ENCODE measurements around the gene CDCA5. TPM values are rescaled to one million over a fixed set of nuclear protein-coding genes. Genes with fewer than 3 reads are reported as not detected.
A peak's percentile ranks its signal among the peaks of the same experiment; 100 is the strongest.

CDCA5 gene
- total and polyA plus RNA-seq, 2 donors from 2014 or later = 0.43 to 1.4 TPM

DNA sequence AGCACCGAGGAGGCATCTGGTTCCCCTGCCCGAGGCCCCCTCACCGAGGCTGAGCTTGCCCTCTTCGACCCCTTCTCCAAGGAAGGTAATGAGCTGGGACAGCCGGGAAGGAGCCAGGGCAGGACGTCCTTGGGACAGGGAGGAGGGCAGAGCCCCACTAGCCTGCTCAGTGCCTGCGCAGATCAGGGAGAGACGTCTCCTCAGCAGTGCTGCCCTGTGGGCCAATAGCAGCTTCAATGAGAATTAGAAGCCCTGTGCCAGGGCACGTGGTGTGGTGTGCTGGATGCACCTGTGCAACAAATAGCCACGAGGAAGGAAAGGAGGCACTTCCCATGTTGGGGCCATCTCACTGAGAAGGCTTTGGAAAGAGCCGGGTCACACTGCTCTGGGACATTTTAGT lies 48.3 kb downstream of the CDCA5 start:
- Histone ChIP-seq H3K9ac (ENCODE audit: low read length in 3 of 3) (no peak overlapping the region), H3K4me1 (ENCODE audit: control insufficient read depth in 2 of 3, insufficient read depth in 2 of 3, low read depth in 1 of 3, low read length in 3 of 3) (no peaks in the 10 kb centered on the region), H3K27ac (ENCODE audit: low read depth in 2 of 2, low read length in 2 of 2) (no peak overlapping the region), H3K36me3 (ENCODE audit: control insufficient read depth in 2 of 3, insufficient read depth in 3 of 3, low read length in 3 of 3) (peaks cover 0 to 25% (median 21%) of the 10 kb centered on the region in 3 donors), H3K9me3 (ENCODE audit: control insufficient read depth in 2 of 3, insufficient read depth in 1 of 3, low read length in 3 of 3) (no peaks in the 10 kb centered on the region), H3K4me3 (ENCODE audit: low read length in 3 of 3) (no peak overlapping the region), H3K27me3 (ENCODE audit: control insufficient read depth, insufficient read depth, low read length) (no peaks in the 10 kb centered on the region)
- TF ChIP-seq, protein P1, sequence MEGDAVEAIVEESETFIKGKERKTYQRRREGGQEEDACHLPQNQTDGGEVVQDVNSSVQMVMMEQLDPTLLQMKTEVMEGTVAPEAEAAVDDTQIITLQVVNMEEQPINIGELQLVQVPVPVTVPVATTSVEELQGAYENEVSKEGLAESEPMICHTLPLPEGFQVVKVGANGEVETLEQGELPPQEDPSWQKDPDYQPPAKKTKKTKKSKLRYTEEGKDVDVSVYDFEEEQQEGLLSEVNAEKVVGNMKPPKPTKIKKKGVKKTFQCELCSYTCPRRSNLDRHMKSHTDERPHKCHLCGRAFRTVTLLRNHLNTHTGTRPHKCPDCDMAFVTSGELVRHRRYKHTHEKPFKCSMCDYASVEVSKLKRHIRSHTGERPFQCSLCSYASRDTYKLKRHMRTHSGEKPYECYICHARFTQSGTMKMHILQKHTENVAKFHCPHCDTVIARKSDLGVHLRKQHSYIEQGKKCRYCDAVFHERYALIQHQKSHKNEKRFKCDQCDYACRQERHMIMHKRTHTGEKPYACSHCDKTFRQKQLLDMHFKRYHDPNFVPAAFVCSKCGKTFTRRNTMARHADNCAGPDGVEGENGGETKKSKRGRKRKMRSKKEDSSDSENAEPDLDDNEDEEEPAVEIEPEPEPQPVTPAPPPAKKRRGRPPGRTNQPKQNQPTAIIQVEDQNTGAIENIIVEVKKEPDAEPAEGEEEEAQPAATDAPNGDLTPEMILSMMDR (IDR thresholded peaks at IDR 0.05; ENCODE audit: borderline replicate concordance, extremely low read depth, insufficient read depth) = no peak
- no peak for FAIRE-seq
- DNase-seq = peak in 2 of 5 donors; percentile 19 to 22
- intact Hi-C loops (cut with DNase I) = no loop called here

DNA sequence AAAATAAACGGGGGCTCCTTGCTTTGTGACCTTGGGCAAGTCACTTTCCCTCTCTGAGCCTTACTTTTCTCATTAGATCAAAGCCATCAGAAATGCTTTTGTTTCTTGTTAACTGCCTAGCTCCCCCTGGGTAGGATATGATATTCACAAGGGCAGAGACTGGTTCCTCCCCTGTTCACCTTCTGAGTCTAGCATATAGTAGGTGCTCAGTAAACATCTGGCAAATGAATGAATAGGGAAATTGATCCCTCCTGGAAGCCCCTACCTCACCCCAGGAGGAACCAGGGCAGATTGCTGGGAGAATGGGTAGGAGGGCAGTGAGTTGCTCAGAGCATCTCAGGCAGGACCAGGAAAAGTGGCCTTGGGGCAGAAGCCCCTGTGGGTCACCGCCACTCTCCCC lies 49.4 kb downstream of the CDCA5 start:
- intact Hi-C loops (cut with DNase I) = no loop called here
- Histone ChIP-seq H3K9ac (ENCODE audit: low read length in 3 of 3) (no peak overlapping the region), H3K4me3 (ENCODE audit: low read length in 3 of 3) (no peak overlapping the region), H3K36me3 (ENCODE audit: control insufficient read depth in 2 of 3, insufficient read depth in 3 of 3, low read length in 3 of 3) (peaks cover 0 to 25% (median 21%) of the 10 kb centered on the region in 3 donors), H3K27ac (ENCODE audit: low read depth in 2 of 2, low read length in 2 of 2) (no peak overlapping the region), H3K4me1 (ENCODE audit: control insufficient read depth in 2 of 3, insufficient read depth in 2 of 3, low read depth in 1 of 3, low read length in 3 of 3) (no peaks in the 10 kb centered on the region), H3K27me3 (ENCODE audit: control insufficient read depth, insufficient read depth, low read length) (no peaks in the 10 kb centered on the region), H3K9me3 (ENCODE audit: control insufficient read depth in 2 of 3, insufficient read depth in 1 of 3, low read length in 3 of 3) (no peaks in the 10 kb centered on the region)
- FAIRE-seq (no peak), DNase-seq (no peak)
- TF ChIP-seq, protein P1 (IDR thresholded peaks at IDR 0.05; ENCODE audit: borderline replicate concordance, extremely low read depth, insufficient read depth) = no peak

DNA sequence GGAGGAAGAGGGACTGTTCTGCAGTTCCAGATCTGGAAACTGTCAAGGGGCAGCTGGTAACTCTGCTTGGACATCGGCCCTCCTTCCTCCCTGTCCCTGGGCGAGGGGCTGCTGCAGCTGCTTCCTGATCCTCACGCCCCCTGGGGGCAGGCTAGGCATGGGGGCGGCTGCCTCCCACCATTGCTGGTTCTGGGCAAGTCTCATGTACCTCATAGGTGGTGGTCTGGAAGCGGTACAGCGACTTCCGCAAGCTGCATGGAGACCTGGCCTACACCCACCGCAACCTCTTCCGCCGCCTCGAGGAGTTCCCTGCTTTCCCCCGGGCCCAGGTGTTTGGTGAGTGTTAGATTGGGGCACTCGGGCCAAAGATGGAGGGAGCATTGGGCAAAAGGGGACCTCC lies 51.6 kb downstream of the CDCA5 start:
- TF ChIP-seq, protein P1 (IDR thresholded peaks at IDR 0.05; ENCODE audit: borderline replicate concordance, extremely low read depth, insufficient read depth) = no peak
- H3K27ac ChIP-seq (ENCODE audit: low read depth in 2 of 2, low read length in 2 of 2) = no peak overlapping the region
- H3K27me3 ChIP-seq (ENCODE audit: control insufficient read depth, insufficient read depth, low read length) = no peaks in the 10 kb centered on the region
- no peak for FAIRE-seq
- H3K4me1 ChIP-seq (ENCODE audit: control insufficient read depth in 2 of 3, insufficient read depth in 2 of 3, low read depth in 1 of 3, low read length in 3 of 3) = peaks cover 0 to 4% (median 0%) of the 10 kb centered on the region in 3 donors
- H3K36me3 ChIP-seq (ENCODE audit: control insufficient read depth in 2 of 3, insufficient read depth in 3 of 3, low read length in 3 of 3) = peaks cover 0 to 18% (median 14%) of the 10 kb centered on the region in 3 donors
- intact Hi-C loops (cut with DNase I) = no loop called here
- no peaks in the 10 kb centered on the region for H3K9me3 ChIP-seq (ENCODE audit: control insufficient read depth in 2 of 3, insufficient read depth in 1 of 3, low read length in 3 of 3)
- no peak overlapping the region for H3K4me3 ChIP-seq (ENCODE audit: low read length in 3 of 3)
- H3K9ac ChIP-seq (ENCODE audit: low read length in 3 of 3) = no peak overlapping the region
- DNase-seq = no peak

Small RNA genes lying within 50 kb of the gene (microRNA-seq; reads per million reads assigned to microRNA genes)
- not detected for gene MIR6751

Other genes with a start within 250 kb of the CDCA5 start
- gene CDC42BPG, start 239.4 kb downstream of the CDCA5 start, total RNA-seq = 20.7 TPM
- gene CDC42BPG, start 239.4 kb downstream of the CDCA5 start, polyA plus RNA-seq (ENCODE audit: insufficient read depth, low read depth, low replicate concordance) = 4.5 TPM
- gene EHD1, start 205.4 kb downstream of the CDCA5 start, total RNA-seq = 76.1 TPM
- gene EHD1, start 205.4 kb downstream of the CDCA5 start, polyA plus RNA-seq (ENCODE audit: insufficient read depth, low read depth, low replicate concordance) = 48.9 TPM
- 26.9 TPM for gene ATG2A, start 166.8 kb downstream of the CDCA5 start, total RNA-seq
- gene ATG2A, start 166.8 kb downstream of the CDCA5 start, polyA plus RNA-seq (ENCODE audit: insufficient read depth, low read depth, low replicate concordance) = 16.8 TPM
- gene PPP2R5B, start 159.4 kb downstream of the CDCA5 start, total RNA-seq = 21.2 TPM
- gene PPP2R5B, start 159.4 kb downstream of the CDCA5 start, polyA plus RNA-seq (ENCODE audit: insufficient read depth, low read depth, low replicate concordance) = 16.8 TPM
- gene GPHA2, start 148.1 kb downstream of the CDCA5 start, total RNA-seq = not detected
- gene GPHA2, start 148.1 kb downstream of the CDCA5 start, polyA plus RNA-seq (ENCODE audit: insufficient read depth, low read depth, low replicate concordance) = 0.99 TPM
- not detected for gene MAJIN, start 111.9 kb downstream of the CDCA5 start, total RNA-seq
- 0.80 TPM for gene MAJIN, start 111.9 kb downstream of the CDCA5 start, polyA plus RNA-seq (ENCODE audit: insufficient read depth, low read depth, low replicate concordance)
- 5.9 TPM for gene BATF2, start 87.1 kb downstream of the CDCA5 start, total RNA-seq
- 8.8 TPM for gene BATF2, start 87.1 kb downstream of the CDCA5 start, polyA plus RNA-seq (ENCODE audit: insufficient read depth, low read depth, low replicate concordance)
- gene ARL2, start 69.9 kb downstream of the CDCA5 start, total RNA-seq = 91.6 TPM
- gene ARL2, start 69.9 kb downstream of the CDCA5 start, polyA plus RNA-seq (ENCODE audit: insufficient read depth, low read depth, low replicate concordance) = 284 TPM
- gene SNX15, start 56.6 kb downstream of the CDCA5 start, total RNA-seq = 29.6 TPM
- gene SNX15, start 56.6 kb downstream of the CDCA5 start, polyA plus RNA-seq (ENCODE audit: insufficient read depth, low read depth, low replicate concordance) = 27.7 TPM
- 6.8 TPM for gene SAC3D1, start 42.8 kb downstream of the CDCA5 start, total RNA-seq
- gene SAC3D1, start 42.8 kb downstream of the CDCA5 start, polyA plus RNA-seq (ENCODE audit: insufficient read depth, low read depth, low replicate concordance) = 13.4 TPM
- gene NAALADL1, start 25.5 kb downstream of the CDCA5 start, total RNA-seq = 9.4 TPM
- gene NAALADL1, start 25.5 kb downstream of the CDCA5 start, polyA plus RNA-seq (ENCODE audit: insufficient read depth, low read depth, low replicate concordance) = 17.1 TPM
- 31.4 TPM for gene ZFPL1, start 182 bp upstream of the CDCA5 start, total RNA-seq
- 43.1 TPM for gene ZFPL1, start 182 bp upstream of the CDCA5 start, polyA plus RNA-seq (ENCODE audit: insufficient read depth, low read depth, low replicate concordance)
- 110 TPM for gene VPS51, start 12.2 kb upstream of the CDCA5 start, total RNA-seq
- gene VPS51, start 12.2 kb upstream of the CDCA5 start, polyA plus RNA-seq (ENCODE audit: insufficient read depth, low read depth, low replicate concordance) = 98.3 TPM
- 20.9 TPM for gene TM7SF2, start 27.8 kb upstream of the CDCA5 start, total RNA-seq
- 88.2 TPM for gene TM7SF2, start 27.8 kb upstream of the CDCA5 start, polyA plus RNA-seq (ENCODE audit: insufficient read depth, low read depth, low replicate concordance)
- gene ZNHIT2, start 33.7 kb upstream of the CDCA5 start, total RNA-seq = 14.0 TPM
- 21.1 TPM for gene ZNHIT2, start 33.7 kb upstream of the CDCA5 start, polyA plus RNA-seq (ENCODE audit: insufficient read depth, low read depth, low replicate concordance)
- gene FAU, start 38.1 kb upstream of the CDCA5 start, total RNA-seq = 794 TPM
- 927 TPM for gene FAU, start 38.1 kb upstream of the CDCA5 start, polyA plus RNA-seq (ENCODE audit: insufficient read depth, low read depth, low replicate concordance)
- gene MRPL49, start 38.3 kb upstream of the CDCA5 start, total RNA-seq = 53.3 TPM
- 76.7 TPM for gene MRPL49, start 38.3 kb upstream of the CDCA5 start, polyA plus RNA-seq (ENCODE audit: insufficient read depth, low read depth, low replicate concordance)
- gene SYVN1, start 50.5 kb upstream of the CDCA5 start, total RNA-seq = 69.8 TPM
- gene SYVN1, start 50.5 kb upstream of the CDCA5 start, polyA plus RNA-seq (ENCODE audit: insufficient read depth, low read depth, low replicate concordance) = 21.2 TPM
- gene SPDYC, start 86.2 kb upstream of the CDCA5 start, total RNA-seq = not detected
- gene SPDYC, start 86.2 kb upstream of the CDCA5 start, polyA plus RNA-seq (ENCODE audit: insufficient read depth, low read depth, low replicate concordance) = 0.43 TPM
- gene CAPN1, start 97.9 kb upstream of the CDCA5 start, total RNA-seq = 328 TPM
- gene CAPN1, start 97.9 kb upstream of the CDCA5 start, polyA plus RNA-seq (ENCODE audit: insufficient read depth, low read depth, low replicate concordance) = 92.5 TPM
- 6.5 TPM for gene POLA2, start 177.9 kb upstream of the CDCA5 start, total RNA-seq
- 13.6 TPM for gene POLA2, start 177.9 kb upstream of the CDCA5 start, polyA plus RNA-seq (ENCODE audit: insufficient read depth, low read depth, low replicate concordance)
- 13.7 TPM for gene CDC42EP2, start 230.8 kb upstream of the CDCA5 start, total RNA-seq
- 19.4 TPM for gene CDC42EP2, start 230.8 kb upstream of the CDCA5 start, polyA plus RNA-seq (ENCODE audit: insufficient read depth, low read depth, low replicate concordance)
- 58.5 TPM for gene DPF2, start 249.8 kb upstream of the CDCA5 start, total RNA-seq
- 25.9 TPM for gene DPF2, start 249.8 kb upstream of the CDCA5 start, polyA plus RNA-seq (ENCODE audit: insufficient read depth, low read depth, low replicate concordance)